GM21723 (cell line): ENCODE results near the gene CHP2.
"Not testable (repeated sequence)": the region's sequence is repeated elsewhere in the genome, so short reads cannot be mapped to it uniquely, and the experiment has no call there.

Experiments
- ATAC-seq: cut with Tn5 transposase; IDR thresholded peaks from one replicate; pipeline ENCODE4 v1.9.1; 2021; ENCODE audit warnings: mild to moderate bottlenecking, moderate library complexity; ENCODE audit not compliant: unreplicated experiment

Gene CHP2

DNA sequence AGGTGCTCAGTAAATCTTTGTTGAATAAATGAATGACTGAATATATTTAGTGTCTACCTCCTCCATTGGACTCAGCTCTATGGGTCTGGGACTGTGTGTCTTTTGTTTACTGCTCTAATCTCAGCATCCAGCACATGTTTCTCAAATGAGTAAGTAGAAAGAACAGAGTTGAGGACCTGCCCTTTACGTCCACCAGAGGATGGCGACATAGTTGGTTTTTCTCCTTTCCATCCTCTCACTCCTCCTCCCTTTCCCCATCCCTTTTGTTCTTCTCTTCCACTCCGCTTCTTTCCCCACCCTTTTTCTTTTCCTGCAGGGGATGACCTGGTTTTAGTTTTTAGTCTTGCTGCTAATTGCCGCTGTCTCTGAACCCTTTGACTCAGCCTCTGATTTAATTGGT is 12.1 kb upstream of the CHP2 start:
- ATAC-seq = no peak

DNA sequence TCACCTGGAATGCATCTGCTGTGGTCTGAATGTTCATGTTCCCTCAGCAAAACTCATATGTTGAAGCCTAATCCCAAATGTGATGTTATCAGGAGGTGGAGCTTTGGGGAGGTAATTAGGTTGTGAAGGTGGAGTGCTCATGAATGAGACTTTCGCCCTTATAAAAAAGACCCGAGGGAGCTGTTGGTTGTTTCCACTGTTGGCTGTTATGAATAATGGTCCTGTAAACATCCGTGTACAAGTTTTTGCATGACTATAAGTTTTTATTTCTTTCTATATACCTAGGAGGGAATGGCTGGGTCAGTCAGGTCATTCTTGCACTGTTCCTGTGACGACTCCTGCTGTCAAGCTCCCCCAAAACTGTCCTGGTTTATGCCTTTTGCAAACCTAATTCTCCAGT is 9.6 kb upstream of the CHP2 start:
- ATAC-seq = no peak

DNA sequence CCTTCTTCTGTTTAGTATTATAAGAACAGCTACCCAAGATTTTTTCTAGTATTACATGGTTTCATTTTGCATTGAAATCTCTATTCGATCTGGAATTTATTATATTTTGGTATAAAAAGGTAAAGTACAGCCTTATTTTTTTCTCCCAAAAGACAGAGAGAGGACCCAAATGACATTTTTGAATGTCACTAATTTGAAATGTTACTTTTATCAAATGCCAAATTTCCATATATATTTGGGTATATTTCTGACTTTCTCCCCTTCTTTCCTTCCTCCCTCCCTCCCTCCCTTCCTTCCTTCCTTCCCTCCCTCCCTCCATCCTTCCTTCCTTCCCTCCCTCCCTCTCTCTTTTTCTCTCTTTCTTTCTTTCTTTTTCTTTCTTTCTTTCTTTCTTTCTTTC is 6.2 kb upstream of the CHP2 start:
- ATAC-seq = no peak

DNA sequence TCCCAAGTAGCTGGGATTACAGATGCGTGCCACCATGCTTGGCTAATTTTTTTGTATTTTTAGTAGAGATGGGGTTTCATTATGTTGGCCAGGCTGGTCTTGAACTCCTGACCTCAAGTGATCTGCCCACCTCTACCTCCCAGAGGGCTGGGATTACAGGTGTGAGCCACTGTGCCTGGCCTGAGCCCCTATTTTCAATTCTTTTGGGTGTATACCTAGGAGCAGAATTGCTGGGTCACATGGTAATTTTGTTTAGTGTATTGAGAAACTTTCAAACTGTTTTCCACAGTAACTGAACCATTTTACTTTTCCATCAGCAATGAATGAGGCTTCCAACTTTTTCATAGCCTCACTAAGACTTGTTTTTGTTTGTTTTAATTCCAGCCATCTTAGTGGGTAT is 3.8 kb upstream of the CHP2 start:
- not testable (repeated sequence) for ATAC-seq

DNA sequence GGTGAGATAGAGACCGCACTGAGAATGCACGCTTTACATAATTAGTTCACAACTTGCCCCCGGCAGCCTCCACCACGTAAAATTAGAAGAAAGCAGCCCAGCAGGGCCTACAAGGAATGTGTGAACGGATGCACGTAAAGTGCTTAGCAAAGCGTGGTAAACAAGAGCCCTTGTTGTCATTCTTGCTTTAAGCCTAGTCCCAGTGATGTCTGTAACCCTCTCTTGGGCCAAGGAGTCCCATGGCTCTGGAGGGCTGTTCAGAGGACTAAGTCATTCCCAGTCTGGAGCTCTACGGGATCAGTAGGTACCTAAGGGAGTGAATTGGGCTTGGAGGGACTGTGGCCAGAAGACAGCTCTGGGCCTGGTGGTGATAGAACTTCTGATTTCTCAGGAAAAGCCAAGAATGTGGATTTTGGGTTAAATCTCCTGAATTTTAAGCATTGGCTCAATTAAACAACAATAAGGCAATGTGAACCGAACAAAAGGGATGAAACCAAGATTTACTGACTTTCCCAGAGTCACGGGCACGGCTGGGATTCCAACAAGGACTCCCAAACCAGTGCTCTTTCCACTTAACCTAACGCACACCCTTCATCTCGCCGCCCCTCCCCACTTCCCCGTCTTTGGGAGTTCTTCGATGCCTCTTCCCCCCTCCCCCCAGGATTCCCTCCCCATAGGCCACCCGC is 775 bp upstream of the CHP2 start:
- ATAC-seq = no peak

DNA sequence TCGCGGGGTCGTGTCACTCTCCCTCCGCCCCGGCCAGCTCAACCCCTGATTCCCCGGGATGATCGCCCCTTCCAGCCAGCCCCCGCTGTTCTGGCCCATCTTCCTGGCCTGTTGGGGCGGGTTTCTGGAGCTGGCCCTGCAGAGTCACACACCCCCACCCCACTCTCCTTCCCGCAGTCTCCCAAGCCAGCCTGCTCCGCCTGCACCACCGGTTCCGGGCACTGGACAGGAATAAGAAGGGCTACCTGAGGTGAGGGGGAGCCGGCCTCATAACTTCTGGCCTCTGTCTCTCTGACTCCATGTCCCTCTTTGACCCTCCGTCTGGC is 621 bp downstream of the CHP2 start:
- ATAC-seq = no peak

- no peak for ATAC-seq
Observed at GRCh38 chr16:23757116-23757515, 2.3 kb downstream of the CHP2 start.

GRCh38 chr16:23757937-23758619 is 3.3 kb downstream of the CHP2 start:
- ATAC-seq = no peak

- ATAC-seq = no peak
Observed at GRCh38 chr16:23765933-23766332, 11.1 kb downstream of the CHP2 start.

- no peak for ATAC-seq
Observed at GRCh38 chr16:23768581-23768980, 13.8 kb downstream of the CHP2 start.

GRCh38 chr16:23771027-23771426 is 16.2 kb downstream of the CHP2 start:
- ATAC-seq = no peak

DNA sequence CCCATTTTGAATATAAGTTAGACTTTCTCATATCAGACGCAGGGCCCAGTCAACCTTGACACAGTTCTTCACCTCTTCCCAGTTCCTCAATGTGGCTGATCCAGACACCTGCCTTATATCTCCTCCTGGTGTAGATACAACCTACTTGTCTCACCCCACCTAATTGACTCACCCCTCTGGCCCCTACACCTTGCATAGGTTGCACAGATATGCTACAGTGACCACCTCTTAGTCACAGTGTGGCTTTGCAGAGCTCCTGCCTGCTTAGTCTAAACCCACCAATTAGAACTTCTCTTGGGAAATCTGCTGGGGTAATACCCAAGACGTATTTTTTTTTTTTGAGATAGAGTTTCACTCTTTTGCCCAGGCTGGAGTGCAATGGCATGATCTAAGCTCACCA is 16.8 kb downstream of the CHP2 start:
- no peak for ATAC-seq

- ATAC-seq = no peak
Observed at GRCh38 chr16:23773339-23773738, 18.5 kb downstream of the CHP2 start.

GRCh38 chr16:23781176-23781575 is 26.4 kb downstream of the CHP2 start:
- no peak for ATAC-seq

DNA sequence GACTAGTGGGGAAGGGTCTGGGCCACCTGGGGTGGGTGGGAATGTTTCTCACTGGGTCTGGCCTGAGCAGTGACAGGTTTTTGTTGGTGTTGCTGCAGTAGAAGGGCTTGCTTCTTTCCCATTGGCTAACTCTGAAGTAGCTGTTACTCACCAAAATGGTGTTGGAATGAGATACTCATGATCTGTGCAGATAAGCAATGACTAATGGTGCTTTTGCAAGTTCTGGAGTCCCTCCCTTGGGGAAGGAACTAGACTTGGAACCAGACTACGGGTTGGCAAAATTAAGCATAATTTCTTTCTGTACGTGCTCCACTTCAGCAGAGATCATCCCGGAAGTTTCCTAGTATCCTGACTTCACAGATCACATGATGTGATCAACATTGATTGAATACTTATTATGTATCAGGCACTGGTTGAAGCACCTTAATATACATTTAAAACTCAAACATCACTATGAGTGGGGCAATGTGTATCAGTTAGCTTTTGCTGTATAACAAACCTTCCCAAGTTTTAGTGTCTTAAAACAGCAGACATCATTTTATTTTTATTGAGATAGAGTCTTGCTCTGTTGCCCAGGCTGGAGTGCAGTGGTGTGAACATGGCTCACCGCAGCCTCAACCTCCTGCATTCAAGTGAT is 30.1 kb downstream of the CHP2 start:
- no peak for ATAC-seq

DNA sequence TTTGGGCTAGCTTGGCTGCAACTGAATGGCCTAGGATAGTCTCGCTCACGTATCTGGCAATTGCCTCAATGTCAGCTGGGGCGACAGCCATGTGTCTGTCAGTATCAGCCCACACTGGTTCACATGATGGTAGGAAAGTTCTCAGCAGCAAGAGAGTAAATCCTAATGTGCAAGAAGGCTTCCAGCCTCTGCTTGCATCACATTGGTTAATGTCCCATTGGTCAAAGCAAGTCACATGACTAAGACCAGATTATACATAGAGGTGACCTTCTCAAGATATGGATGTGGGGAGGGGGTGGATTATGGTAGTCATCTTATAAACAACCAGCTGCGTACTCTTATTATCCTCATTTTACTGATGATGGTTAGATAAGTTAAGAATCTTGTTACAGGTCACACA is 31.0 kb downstream of the CHP2 start:
- ATAC-seq = no peak

GRCh38 chr16:23786964-23787561 is 32.2 kb downstream of the CHP2 start:
- no peak for ATAC-seq

- no peak for ATAC-seq
Observed at GRCh38 chr16:23788685-23789084, 33.9 kb downstream of the CHP2 start.

DNA sequence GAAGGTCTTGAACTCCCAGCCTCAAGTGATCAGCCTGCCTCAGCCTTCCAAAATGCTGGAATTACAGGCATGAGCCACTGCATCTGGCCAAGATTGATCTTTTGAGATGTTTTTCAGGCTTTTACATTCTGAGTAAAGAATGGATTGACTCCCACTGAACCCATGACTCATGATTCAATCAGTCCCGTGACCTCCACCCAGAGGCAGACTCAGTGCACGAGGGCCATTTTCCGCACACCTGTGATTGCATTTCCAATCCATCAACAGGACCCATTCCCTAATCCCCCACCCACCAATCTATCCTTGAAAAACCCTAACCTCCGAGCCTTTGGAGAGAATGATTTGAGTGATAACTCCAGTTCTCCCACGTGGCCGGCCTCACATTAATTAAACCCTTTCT is 40.6 kb downstream of the CHP2 start:
- ATAC-seq = no peak

DNA sequence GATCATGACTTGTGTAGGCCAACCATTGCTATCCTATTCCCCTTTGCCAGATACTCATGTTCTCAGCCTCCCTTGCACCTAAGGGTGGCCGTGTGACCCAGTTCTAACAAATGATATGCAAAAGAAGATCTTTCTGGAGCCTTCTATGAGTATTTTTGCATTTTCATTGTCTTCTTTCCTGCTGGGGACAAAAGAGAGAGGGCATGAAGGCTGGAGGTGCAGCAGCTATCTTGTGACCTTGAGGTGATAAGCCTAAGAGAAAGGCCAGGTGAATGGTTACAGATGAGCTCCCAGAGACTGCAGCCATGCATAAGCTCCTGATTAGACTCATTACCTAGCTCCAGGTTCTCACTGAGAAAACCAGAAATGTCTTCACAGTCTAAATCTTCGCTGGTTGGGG is 42.1 kb downstream of the CHP2 start:
- ATAC-seq = no peak

DNA sequence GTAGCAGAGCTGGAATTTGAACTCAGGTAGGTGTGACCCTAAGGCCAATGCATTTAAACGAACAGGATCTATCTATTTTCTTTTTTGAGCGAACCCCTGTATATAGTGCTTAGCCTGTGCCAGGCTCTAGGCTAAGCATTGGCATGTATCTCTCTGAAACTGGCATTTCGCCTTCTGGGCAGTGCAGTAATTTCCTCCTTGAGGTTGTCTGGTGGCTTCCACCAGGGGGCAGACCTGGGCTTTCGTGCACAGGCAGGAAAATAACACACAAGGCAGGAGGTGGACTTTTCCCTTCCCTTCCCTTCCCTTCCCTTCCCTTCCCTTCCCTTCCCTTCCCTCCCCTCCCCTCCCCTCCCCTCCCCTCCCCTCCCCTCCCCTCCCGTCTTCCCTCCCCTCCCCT is 46.6 kb downstream of the CHP2 start:
- ATAC-seq = no peak

- ATAC-seq = no peak
Observed at GRCh38 chr16:23802776-23803175, 48.0 kb downstream of the CHP2 start.
